HEK293 (cell line): ENCODE measurements around the gene NOP56.
A peak's percentile ranks its signal among the peaks of the same experiment; 100 is the strongest.

Source experiments
- CTCF ChIP-seq: fragments of 450-650 bp; formaldehyde crosslinking; IDR thresholded peaks from 2 replicates; pipeline ENCODE4 v1.5.1; 2016; ENCODE audit warnings: missing biosample characterization, missing genetic modification characterization
- GLI4 ChIP-seq: fragments of 450-650 bp; formaldehyde crosslinking; IDR thresholded peaks from 2 replicates; pipeline ENCODE4 v1.5.1; 2016; ENCODE audit warnings: missing biosample characterization, missing genetic modification characterization
- IKZF3 ChIP-seq: fragments of 450-650 bp; IDR thresholded peaks from 2 replicates; pipeline ENCODE4 v1.5.0; 2018; ENCODE audit warnings: missing biosample characterization, mild to moderate bottlenecking, missing genetic modification characterization, moderate library complexity
- INSM2 ChIP-seq: fragments of 450-650 bp; formaldehyde crosslinking; IDR thresholded peaks from 2 replicates; pipeline ENCODE4 v1.5.1; 2016; ENCODE audit warnings: missing biosample characterization, missing genetic modification characterization
- KLF7 ChIP-seq: fragments of 450-650 bp; formaldehyde crosslinking; IDR thresholded peaks from 2 replicates; pipeline ENCODE4 v1.5.1; 2016; ENCODE audit warnings: missing biosample characterization, missing genetic modification characterization, borderline replicate concordance
- KLF9 ChIP-seq: fragments of 450-650 bp; formaldehyde crosslinking; IDR thresholded peaks from 2 replicates; pipeline ENCODE4 v1.5.1; 2016; ENCODE audit warnings: missing biosample characterization, missing genetic modification characterization, low read depth
- OVOL3 ChIP-seq: fragments of 450-650 bp; formaldehyde crosslinking; IDR thresholded peaks from 2 replicates; pipeline ENCODE4 v1.5.1; 2016; ENCODE audit warnings: missing biosample characterization, missing genetic modification characterization
- PRDM4 ChIP-seq: fragments of 450-650 bp; formaldehyde crosslinking; IDR thresholded peaks from 2 replicates; pipeline ENCODE4 v1.5.1; 2017; ENCODE audit warnings: missing biosample characterization, missing genetic modification characterization
- PRDM6 ChIP-seq: fragments of 450-650 bp; formaldehyde crosslinking; IDR thresholded peaks from 2 replicates; pipeline ENCODE4 v1.5.1; 2017; ENCODE audit warnings: missing biosample characterization, missing genetic modification characterization
- REPIN1 ChIP-seq: fragments of 450-650 bp; formaldehyde crosslinking; IDR thresholded peaks from 2 replicates; pipeline ENCODE4 v1.5.1; 2017; ENCODE audit warnings: missing biosample characterization, missing genetic modification characterization, low read depth
- SALL2 ChIP-seq: fragments of 450-650 bp; formaldehyde crosslinking; IDR thresholded peaks from 2 replicates; pipeline ENCODE4 v1.5.0; 2017; ENCODE audit warnings: missing biosample characterization, mild to moderate bottlenecking, missing genetic modification characterization, borderline replicate concordance
- ZBTB11 ChIP-seq: fragments of 450-650 bp; formaldehyde crosslinking; conservative IDR thresholded peaks from 2 replicates; pipeline ENCODE4 v1.5.1; 2016; ENCODE audit warnings: low read depth, missing biosample characterization, missing genetic modification characterization
- ZBTB44 ChIP-seq: fragments of 450-650 bp; IDR thresholded peaks from 2 replicates; pipeline ENCODE4 v1.5.1; 2018; ENCODE audit warnings: missing biosample characterization, mild to moderate bottlenecking, missing genetic modification characterization
- ZNF138 ChIP-seq: fragments of 450-650 bp; formaldehyde crosslinking; IDR thresholded peaks from 2 replicates; pipeline ENCODE4 v1.5.1; 2016; ENCODE audit warnings: missing biosample characterization, missing genetic modification characterization, borderline replicate concordance
- ZNF157 ChIP-seq: fragments of 450-650 bp; formaldehyde crosslinking; IDR thresholded peaks from 2 replicates; pipeline ENCODE4 v1.5.1; 2016; ENCODE audit warnings: missing biosample characterization, missing genetic modification characterization
- ZNF211 ChIP-seq: fragments of 450-650 bp; formaldehyde crosslinking; IDR thresholded peaks from 2 replicates; pipeline ENCODE4 v1.5.1; 2016; ENCODE audit warnings: low read depth, missing biosample characterization, missing genetic modification characterization
- ZNF324 ChIP-seq: fragments of 450-650 bp; formaldehyde crosslinking; IDR thresholded peaks from 2 replicates; pipeline ENCODE4 v1.5.1; 2016; ENCODE audit warnings: missing biosample characterization, missing genetic modification characterization
- ZNF529 ChIP-seq: fragments of 450-650 bp; formaldehyde crosslinking; IDR thresholded peaks from 2 replicates; pipeline ENCODE4 v1.5.1; 2017; ENCODE audit warnings: missing genetic modification characterization, missing biosample characterization; ENCODE audit not compliant: insufficient replicate concordance
- ZNF585B ChIP-seq: fragments of 450-650 bp; formaldehyde crosslinking; IDR thresholded peaks from 2 replicates; pipeline ENCODE4 v1.5.1; 2016; ENCODE audit warnings: missing biosample characterization, missing genetic modification characterization
- ZNF654 ChIP-seq: fragments of 450-650 bp; formaldehyde crosslinking; IDR thresholded peaks from 2 replicates; pipeline ENCODE4 v1.5.1; 2016; ENCODE audit warnings: low read depth, missing biosample characterization, missing genetic modification characterization
- ZNF664 ChIP-seq: fragments of 450-650 bp; formaldehyde crosslinking; IDR thresholded peaks from 2 replicates; pipeline ENCODE4 v1.5.1; 2016; ENCODE audit warnings: missing biosample characterization, missing genetic modification characterization
- ZNF843 ChIP-seq: fragments of 450-650 bp; formaldehyde crosslinking; IDR thresholded peaks from 2 replicates; pipeline ENCODE4 v1.5.1; 2016; ENCODE audit warnings: missing biosample characterization, missing genetic modification characterization
- ZSCAN5A ChIP-seq: fragments of 450-650 bp; formaldehyde crosslinking; IDR thresholded peaks from 2 replicates; pipeline ENCODE4 v1.5.1; 2016; ENCODE audit warnings: missing biosample characterization, missing genetic modification characterization

NOP56 gene

GRCh38 chr20:2651772-2652723 lies at the start of gene NOP56 (continued):
- no peak for TF ChIP-seq ZNF211
- TF ChIP-seq ZNF654 (tag by site-specific recombination): no peak
- TF ChIP-seq ZNF324 (tag by site-specific recombination): peak; percentile 78
- TF ChIP-seq ZNF843 (tag by site-specific recombination): no peak
- no peak for TF ChIP-seq ZNF157
- no peak for TF ChIP-seq SALL2 (tag by site-specific recombination)
- TF ChIP-seq ZBTB44 (tag by site-specific recombination): peak; percentile 57
- TF ChIP-seq ZNF529 (tag by site-specific recombination): no peak
- no peak for TF ChIP-seq REPIN1 (tag by site-specific recombination)
- TF ChIP-seq KLF9 (tag by site-specific recombination): peak; percentile 85
- TF ChIP-seq PRDM6: no peak
- TF ChIP-seq KLF7 (tag by site-specific recombination): peak; percentile 37; the same call in 1 of the 2 replicates
- peak; percentile 47; the same call in 1 of the 2 replicates for TF ChIP-seq ZNF664 (tag by site-specific recombination)
- TF ChIP-seq PRDM4 (tag by site-specific recombination): no peak
- TF ChIP-seq OVOL3 (tag by site-specific recombination): no peak
- no peak; the same call in none of the 2 replicates for TF ChIP-seq IKZF3 (tag by site-specific recombination)
- no peak for TF ChIP-seq GLI4 (tag by site-specific recombination)
- TF ChIP-seq ZBTB11 (tag by site-specific recombination): peak; percentile 48
- no peak for TF ChIP-seq ZNF585B
- TF ChIP-seq ZSCAN5A (tag by site-specific recombination): peak; percentile 69
- TF ChIP-seq ZNF138 (tag by site-specific recombination): no peak
- peak; percentile 25; the same call in 1 of the 2 replicates for TF ChIP-seq CTCF (tag by site-specific recombination)
- peak; percentile 46; the same call in 1 of the 2 replicates for TF ChIP-seq INSM2 (tag by site-specific recombination)
